ENCODE data around the gene TRIM40.
"Not testable (repeated sequence)": the region's sequence is repeated elsewhere in the genome, so short reads cannot be mapped to it uniquely, and the experiment has no call there.

TRIM40 gene

GRCh38 chr6:30163090-30163917, 27.4 kb downstream of the TRIM40 start, which contains the start of gene TRIM15:
Gene TRIM15 (plus strand): TSS chr6:30163546. CDS start chr6:30163685, 139 bp downstream.
- no peak for DNase-seq (ENCODE audit: low read depth in 2 of 2)

- no peak for DNase-seq (ENCODE audit: low read depth in 2 of 2)
These were observed 28.1 kb downstream of the TRIM40 start for GRCh38 chr6:30163918-30164654.

- no peak for DNase-seq (ENCODE audit: low read depth in 2 of 2)
These were observed 28.8 kb downstream of the TRIM40 start for GRCh38 chr6:30164714-30165113.

GRCh38 chr6:30165238-30165637, 29.3 kb downstream of the TRIM40 start:
- DNase-seq (ENCODE audit: low read depth in 2 of 2): not testable (repeated sequence)

GRCh38 chr6:30167101-30167500, 31.2 kb downstream of the TRIM40 start:
- DNase-seq (ENCODE audit: low read depth in 2 of 2): no peak

- DNase-seq (ENCODE audit: low read depth in 2 of 2): no peak
These were observed 32.8 kb downstream of the TRIM40 start for GRCh38 chr6:30168741-30169140.

GRCh38 chr6:30169658-30170614, 34.0 kb downstream of the TRIM40 start:
- DNase-seq (ENCODE audit: low read depth in 2 of 2): no peak

GRCh38 chr6:30171677-30172471, 35.9 kb downstream of the TRIM40 start:
- no peak for DNase-seq (ENCODE audit: low read depth in 2 of 2)

- no peak for DNase-seq (ENCODE audit: low read depth in 2 of 2)
These were observed 36.7 kb downstream of the TRIM40 start for GRCh38 chr6:30172681-30173080.

- DNase-seq (ENCODE audit: low read depth in 2 of 2): no peak
These were observed 39.8 kb downstream of the TRIM40 start for GRCh38 chr6:30175765-30176164.

- no peak for DNase-seq (ENCODE audit: low read depth in 2 of 2)
These were observed 42.9 kb downstream of the TRIM40 start for GRCh38 chr6:30178837-30179236.

- no peak for DNase-seq (ENCODE audit: low read depth in 2 of 2)
These were observed 44.2 kb downstream of the TRIM40 start for GRCh38 chr6:30180145-30180544.

GRCh38 chr6:30184417-30185031, 48.6 kb downstream of the TRIM40 start:
- DNase-seq (ENCODE audit: low read depth in 2 of 2): no peak

GRCh38 chr6:30185846-30186484, 50.0 kb downstream of the TRIM40 start:
- DNase-seq (ENCODE audit: low read depth in 2 of 2): no peak

GRCh38 chr6:30188541-30188940, 52.6 kb downstream of the TRIM40 start:
- no peak for DNase-seq (ENCODE audit: low read depth in 2 of 2)

GRCh38 chr6:30192076-30192475, 56.1 kb downstream of the TRIM40 start:
- no peak for DNase-seq (ENCODE audit: low read depth in 2 of 2)

- no peak for DNase-seq (ENCODE audit: low read depth in 2 of 2)
These were observed 59.1 kb downstream of the TRIM40 start for GRCh38 chr6:30194797-30195690.

- DNase-seq (ENCODE audit: low read depth in 2 of 2): no peak
These were observed 60.0 kb downstream of the TRIM40 start for GRCh38 chr6:30195951-30196350.

- DNase-seq (ENCODE audit: low read depth in 2 of 2): no peak
These were observed 60.4 kb downstream of the TRIM40 start for GRCh38 chr6:30196376-30196775.

Measured in stimulated activated CD8-positive, alpha-beta memory T cell treated with anti-CD3 and anti-CD28 coated beads, Interleukin-7, amount 100 ng/mL, for 1 hour (primary cell).